Smooth muscle cell (in vitro differentiated cells): ENCODE results near the gene PKIG. TPM values are rescaled to one million over a fixed set of nuclear protein-coding genes. Genes with fewer than 3 reads are reported as not detected.
A peak's percentile ranks its signal among the peaks of the same experiment; 100 is the strongest.

Experiments used
- DNase-seq: peaks from one replicate; lab custom pipeline; 2025; ENCODE audit not compliant: unreplicated experiment; lab: John Stamatoyannopoulos, UW
- H2AFZ ChIP-seq: fragments of 200-600 bp; sonication (generic); 2 replicates; pipeline ENCODE4 v1.6.0; 2016; ENCODE audit warnings: antibody characterized with exemption, low read depth, mild to moderate bottlenecking
- H3F3A ChIP-seq: fragments of 200-600 bp; sonication (generic); 2 replicates; pipeline ENCODE4 v1.6.0; 2017; ENCODE audit warnings: antibody characterized with exemption, low read depth
- H3K27ac ChIP-seq: fragments of 200-600 bp; sonication (generic); 2 replicates; pipeline ENCODE4 v1.5.1; 2016; ENCODE audit warnings: low read depth, mild to moderate bottlenecking
- H3K27me3 ChIP-seq: fragments of 200-600 bp; sonication (generic); 2 replicates; pipeline ENCODE4 v1.6.1; 2016; ENCODE audit warnings: low read depth, mild to moderate bottlenecking
- H3K36me3 ChIP-seq: fragments of 200-600 bp; sonication (generic); 2 replicates; pipeline ENCODE4 v1.5.1; 2016; ENCODE audit warnings: low read depth
- H3K4me1 ChIP-seq: fragments of 200-600 bp; sonication (generic); 2 replicates; pipeline ENCODE4 v1.5.1; 2016; ENCODE audit warnings: low read depth
- H3K4me2 ChIP-seq: fragments of 200-600 bp; sonication (generic); 2 replicates; pipeline ENCODE4 v1.6.0; 2016; ENCODE audit warnings: mild to moderate bottlenecking
- H3K4me3 ChIP-seq: fragments of 200-600 bp; sonication (generic); 2 replicates; pipeline ENCODE4 v1.5.1; 2016; ENCODE audit warnings: mild to moderate bottlenecking
- H3K79me2 ChIP-seq: fragments of 200-600 bp; sonication (generic); 2 replicates; pipeline ENCODE4 v1.6.0; 2016; ENCODE audit warnings: low read depth, mild to moderate bottlenecking
- H3K9ac ChIP-seq: fragments of 200-600 bp; sonication (generic); 2 replicates; pipeline ENCODE4 v1.6.0; 2016; ENCODE audit warnings: low read depth
- H3K9me3 ChIP-seq: fragments of 200-600 bp; sonication (generic); replicated peaks from 2 replicates; pipeline ENCODE4 v1.5.1; 2016; ENCODE audit warnings: low read depth
- H4K20me1 ChIP-seq: fragments of 200-600 bp; sonication (generic); 2 replicates; pipeline ENCODE4 v1.6.0; 2016; ENCODE audit warnings: low read depth
- WGBS: methylation state at CpG from one replicate; pipeline ENCODE4 v1.1.7; 2016; ENCODE audit warnings: low lambda C conversion rate; 5-methylcytosine and 5-hydroxymethylcytosine counted together
- polyA plus RNA-seq: library from polyadenylated mRNA; unstranded; fragments of >200 nt; fragmentation: Nextera tagmentation; extraction: Ambion mirVana; gene quantifications from 2 replicates; pipeline ENCODE4 v1.2.1, GENCODE V29; 2016
- total RNA-seq: library from RNA; depleted of rRNA; stranded (reverse); fragments of >200 nt; gene quantifications from 2 replicates; pipeline ENCODE4 v1.2.3, GENCODE V29; 2014
- TF ChIP-seq, protein P1 (sequence below): fragments of 200-600 bp; sonication (generic); IDR thresholded peaks from 2 replicates; pipeline ENCODE4 v1.5.1; 2017; ENCODE audit warnings: borderline replicate concordance, mild to moderate bottlenecking, antibody characterized with exemption; ENCODE audit not compliant: insufficient read depth, poor library complexity, severe bottlenecking

PKIG gene
- total and polyA plus RNA-seq, 2 experiments from 2014 or later, result 68.9 to 86.1 TPM

DNA sequence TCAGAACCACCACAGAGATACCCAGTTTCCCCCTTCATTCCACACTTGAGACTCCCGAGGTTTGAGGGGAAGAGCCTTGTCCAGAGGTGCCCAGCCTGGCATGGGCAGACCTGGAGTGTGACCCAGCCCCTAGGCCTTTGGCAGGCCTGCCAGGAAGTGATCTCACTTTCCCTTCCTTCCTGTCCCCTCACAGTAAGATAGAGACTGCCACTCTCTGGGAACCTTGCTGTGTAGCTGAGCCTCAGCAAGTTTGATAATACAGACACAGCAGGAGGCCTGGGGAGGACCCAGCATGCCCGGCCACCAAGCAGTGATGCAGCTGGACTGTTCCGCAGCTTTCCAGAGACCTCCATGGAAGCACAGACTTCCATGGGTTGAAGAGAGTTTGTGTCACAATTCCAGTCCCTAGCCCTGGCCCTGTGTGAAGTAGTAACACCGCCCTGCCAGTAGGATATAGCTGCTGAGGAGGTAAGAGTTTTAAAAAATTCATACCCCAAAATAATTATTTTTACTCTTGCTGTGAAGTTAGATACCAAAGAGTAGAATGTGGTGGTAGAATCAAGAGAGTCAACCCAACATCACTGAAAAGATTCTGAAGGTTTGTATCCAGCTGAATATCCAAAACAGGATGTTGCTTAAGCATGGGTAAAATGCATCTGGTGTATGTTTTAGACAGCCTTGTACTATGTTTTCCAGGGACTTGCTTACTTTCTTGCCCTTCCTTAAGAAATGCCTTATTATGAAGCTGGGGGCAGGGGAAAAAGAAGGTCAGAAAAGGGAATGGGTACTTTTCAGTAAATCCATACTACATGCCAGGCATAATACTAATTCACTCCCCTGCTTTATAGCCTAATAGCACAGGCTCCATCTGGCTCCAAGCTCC, 16.3 kb downstream of the PKIG start:
- Histone ChIP-seq H3K36me3 (no peaks in the 10 kb centered on the region), H3K27ac (peak overlapping the region; percentile 95), H3K79me2 (peaks cover 52% of the 10 kb centered on the region), H3K27me3 (no peaks in the 10 kb centered on the region), H2AFZ (no peak overlapping the region), H3F3A (peaks cover 12% of the 10 kb centered on the region), H3K4me1 (peaks cover 13% of the 10 kb centered on the region), H3K4me3 (no peak overlapping the region), H3K9me3 (no peaks in the 10 kb centered on the region), H4K20me1 (peaks cover 3% of the 10 kb centered on the region), H3K4me2 (no peak overlapping the region), H3K9ac (peak overlapping the region; percentile 41)
- 72% methylated on average over 4 of the region's 4 CpGs for WGBS
- TF ChIP-seq, protein P1, sequence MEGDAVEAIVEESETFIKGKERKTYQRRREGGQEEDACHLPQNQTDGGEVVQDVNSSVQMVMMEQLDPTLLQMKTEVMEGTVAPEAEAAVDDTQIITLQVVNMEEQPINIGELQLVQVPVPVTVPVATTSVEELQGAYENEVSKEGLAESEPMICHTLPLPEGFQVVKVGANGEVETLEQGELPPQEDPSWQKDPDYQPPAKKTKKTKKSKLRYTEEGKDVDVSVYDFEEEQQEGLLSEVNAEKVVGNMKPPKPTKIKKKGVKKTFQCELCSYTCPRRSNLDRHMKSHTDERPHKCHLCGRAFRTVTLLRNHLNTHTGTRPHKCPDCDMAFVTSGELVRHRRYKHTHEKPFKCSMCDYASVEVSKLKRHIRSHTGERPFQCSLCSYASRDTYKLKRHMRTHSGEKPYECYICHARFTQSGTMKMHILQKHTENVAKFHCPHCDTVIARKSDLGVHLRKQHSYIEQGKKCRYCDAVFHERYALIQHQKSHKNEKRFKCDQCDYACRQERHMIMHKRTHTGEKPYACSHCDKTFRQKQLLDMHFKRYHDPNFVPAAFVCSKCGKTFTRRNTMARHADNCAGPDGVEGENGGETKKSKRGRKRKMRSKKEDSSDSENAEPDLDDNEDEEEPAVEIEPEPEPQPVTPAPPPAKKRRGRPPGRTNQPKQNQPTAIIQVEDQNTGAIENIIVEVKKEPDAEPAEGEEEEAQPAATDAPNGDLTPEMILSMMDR, result no peak
- DNase-seq, result no peak

GRCh38 chr20:44599715-44600114, 17.3 kb downstream of the PKIG start:
- Histone ChIP-seq H2AFZ (no peak overlapping the region), H4K20me1 (peaks cover 3% of the 10 kb centered on the region), H3K9me3 (no peaks in the 10 kb centered on the region), H3K4me3 (no peak overlapping the region), H3K4me2 (no peak overlapping the region), H3K27ac (no peak overlapping the region), H3F3A (peaks cover 12% of the 10 kb centered on the region), H3K4me1 (peaks cover 7% of the 10 kb centered on the region), H3K79me2 (peaks cover 51% of the 10 kb centered on the region), H3K9ac (no peak overlapping the region), H3K36me3 (no peaks in the 10 kb centered on the region), H3K27me3 (no peaks in the 10 kb centered on the region)
- WGBS, result 100% methylated on average over 1 of the region's 1 CpG
- TF ChIP-seq, protein P1, result no peak
- no peak for DNase-seq

GRCh38 chr20:44600301-44600700, 17.9 kb downstream of the PKIG start:
- 90% methylated on average over 4 of the region's 4 CpGs for WGBS
- Histone ChIP-seq H3K27me3 (no peaks in the 10 kb centered on the region), H3K27ac (no peak overlapping the region), H3K4me1 (peaks cover 7% of the 10 kb centered on the region), H3K36me3 (no peaks in the 10 kb centered on the region), H3K79me2 (peaks cover 49% of the 10 kb centered on the region), H2AFZ (no peak overlapping the region), H3F3A (peaks cover 12% of the 10 kb centered on the region), H3K4me2 (no peak overlapping the region), H3K9ac (no peak overlapping the region), H3K9me3 (no peaks in the 10 kb centered on the region), H3K4me3 (no peak overlapping the region), H4K20me1 (peaks cover 3% of the 10 kb centered on the region)
- no peak for DNase-seq
- TF ChIP-seq, protein P1, result no peak
